ENCODE results near the gene NDUFAF8. TPM values are rescaled to one million over a fixed set of nuclear protein-coding genes. Genes with fewer than 3 reads are reported as not detected.

The NDUFAF8 gene
- total RNA-seq, 1 experiment from 2014 or later = 102 TPM

- POLR2A ChIA-PET = interaction anchor here (0.5 to 1.2 kb wide), 3 partner anchors 9 to 1034 kb away, joined by 3 to 5 read pairs (median 3); no protein-coding TSS in a partner anchor
Measured at GRCh38 chr17:81233811-81234505, 5.2 kb upstream of the NDUFAF8 start.

More at GRCh38 chr17:81233811-81234505, 5.2 kb upstream of the NDUFAF8 start:
- CTCF ChIA-PET = interaction anchor here (1.0 kb wide), 1 partner anchor 91 kb away, joined by 4 read pairs; no protein-coding TSS in a partner anchor
- no TSS peak for BruUV-seq (replicated peaks)
- no peak overlapping the region for H2AFZ ChIP-seq (ENCODE audit: low read depth, low read length, poor library complexity, severe bottlenecking)
- peaks cover 6 to 11% of the 10 kb centered on the region in 2 experiments; a peak in 3 of 4 replicates for H3K4me1 ChIP-seq (ENCODE audit: control insufficient read depth in 1 of 2, insufficient read depth in 2 of 2, low read length in 2 of 2)
- no peak for TF ChIP-seq ATF3 (IDR thresholded peaks at IDR 0.05)
- TF ChIP-seq, protein P1, sequence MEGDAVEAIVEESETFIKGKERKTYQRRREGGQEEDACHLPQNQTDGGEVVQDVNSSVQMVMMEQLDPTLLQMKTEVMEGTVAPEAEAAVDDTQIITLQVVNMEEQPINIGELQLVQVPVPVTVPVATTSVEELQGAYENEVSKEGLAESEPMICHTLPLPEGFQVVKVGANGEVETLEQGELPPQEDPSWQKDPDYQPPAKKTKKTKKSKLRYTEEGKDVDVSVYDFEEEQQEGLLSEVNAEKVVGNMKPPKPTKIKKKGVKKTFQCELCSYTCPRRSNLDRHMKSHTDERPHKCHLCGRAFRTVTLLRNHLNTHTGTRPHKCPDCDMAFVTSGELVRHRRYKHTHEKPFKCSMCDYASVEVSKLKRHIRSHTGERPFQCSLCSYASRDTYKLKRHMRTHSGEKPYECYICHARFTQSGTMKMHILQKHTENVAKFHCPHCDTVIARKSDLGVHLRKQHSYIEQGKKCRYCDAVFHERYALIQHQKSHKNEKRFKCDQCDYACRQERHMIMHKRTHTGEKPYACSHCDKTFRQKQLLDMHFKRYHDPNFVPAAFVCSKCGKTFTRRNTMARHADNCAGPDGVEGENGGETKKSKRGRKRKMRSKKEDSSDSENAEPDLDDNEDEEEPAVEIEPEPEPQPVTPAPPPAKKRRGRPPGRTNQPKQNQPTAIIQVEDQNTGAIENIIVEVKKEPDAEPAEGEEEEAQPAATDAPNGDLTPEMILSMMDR (IDR thresholded peaks at IDR 0.05 in 2 of 3, conservative IDR thresholded peaks at IDR 0.05 in 1 of 3; ENCODE audit: borderline replicate concordance in 1 of 3, insufficient read depth in 1 of 3, low read depth in 2 of 3, low read length in 2 of 3) = no peak
- no peak for TF ChIP-seq YY1 (IDR thresholded peaks at IDR 0.05; ENCODE audit: extremely low read depth, insufficient replicate concordance, low read depth, low read length)
- no peak for TF ChIP-seq CEBPB (IDR thresholded peaks at IDR 0.05; ENCODE audit: low read depth)
- no peak for TF ChIP-seq FOSL1 (IDR thresholded peaks at IDR 0.05; ENCODE audit: low read depth)
- TF ChIP-seq, protein P2, sequence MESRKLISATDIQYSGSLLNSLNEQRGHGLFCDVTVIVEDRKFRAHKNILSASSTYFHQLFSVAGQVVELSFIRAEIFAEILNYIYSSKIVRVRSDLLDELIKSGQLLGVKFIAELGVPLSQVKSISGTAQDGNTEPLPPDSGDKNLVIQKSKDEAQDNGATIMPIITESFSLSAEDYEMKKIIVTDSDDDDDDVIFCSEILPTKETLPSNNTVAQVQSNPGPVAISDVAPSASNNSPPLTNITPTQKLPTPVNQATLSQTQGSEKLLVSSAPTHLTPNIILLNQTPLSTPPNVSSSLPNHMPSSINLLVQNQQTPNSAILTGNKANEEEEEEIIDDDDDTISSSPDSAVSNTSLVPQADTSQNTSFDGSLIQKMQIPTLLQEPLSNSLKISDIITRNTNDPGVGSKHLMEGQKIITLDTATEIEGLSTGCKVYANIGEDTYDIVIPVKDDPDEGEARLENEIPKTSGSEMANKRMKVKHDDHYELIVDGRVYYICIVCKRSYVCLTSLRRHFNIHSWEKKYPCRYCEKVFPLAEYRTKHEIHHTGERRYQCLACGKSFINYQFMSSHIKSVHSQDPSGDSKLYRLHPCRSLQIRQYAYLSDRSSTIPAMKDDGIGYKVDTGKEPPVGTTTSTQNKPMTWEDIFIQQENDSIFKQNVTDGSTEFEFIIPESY (IDR thresholded peaks at IDR 0.05; ENCODE audit: extremely low read depth, insufficient replicate concordance, low read length) = no peak
- no peak for TF ChIP-seq EGR1 (IDR thresholded peaks at IDR 0.05; ENCODE audit: low read depth)
- TF ChIP-seq SRF (IDR thresholded peaks at IDR 0.05; ENCODE audit: low read depth) = no peak
- no peak for TF ChIP-seq EZH2 (IDR thresholded peaks at IDR 0.05)
- no peak for TF ChIP-seq ELF1 (IDR thresholded peaks at IDR 0.05; ENCODE audit: borderline replicate concordance, low read depth)
- no peak for TF ChIP-seq ZFX (IDR thresholded peaks at IDR 0.05)
- TF ChIP-seq POLR2A (IDR thresholded peaks at IDR 0.05; ENCODE audit: borderline replicate concordance, extremely low read depth, insufficient read depth, insufficient read length) = no peak
- no peak for TF ChIP-seq TCF7L2 (IDR thresholded peaks at IDR 0.05; ENCODE audit: borderline replicate concordance, extremely low read depth, insufficient read depth, insufficient read length)
- TF ChIP-seq POLR2AphosphoS5 (IDR thresholded peaks at IDR 0.05; ENCODE audit: low read depth, low read length) = no peak
- TF ChIP-seq MAX (IDR thresholded peaks at IDR 0.05) = no peak
- no peak for TF ChIP-seq REST (IDR thresholded peaks at IDR 0.05; ENCODE audit: low read depth)
- TF ChIP-seq CBX3 (IDR thresholded peaks at IDR 0.05; ENCODE audit: low read depth) = no peak
- no peak for TF ChIP-seq SP1 (IDR thresholded peaks at IDR 0.05; ENCODE audit: low read depth)
- no peak for TF ChIP-seq EZH2phosphoT487 (IDR thresholded peaks at IDR 0.05; ENCODE audit: borderline replicate concordance)
- H3K4me2 ChIP-seq (ENCODE audit: low read length) = no peak overlapping the region
- no peaks in the 10 kb centered on the region for H3K9me2 ChIP-seq (ENCODE audit: insufficient read depth)
- H3K9me3 ChIP-seq (ENCODE audit: control insufficient read depth in 1 of 2, insufficient read depth in 1 of 2, low read depth in 1 of 2, low read length in 2 of 2) = no peaks in the 10 kb centered on the region
- no peak overlapping the region for H3K27ac ChIP-seq (ENCODE audit: low read depth, low read length)
- no peak overlapping the region for H3K4me3 ChIP-seq (replicated peaks in 1 of 2; ENCODE audit: low read depth in 1 of 2, low read length in 2 of 2)
- H3K36me3 ChIP-seq (ENCODE audit: control insufficient read depth in 1 of 2, insufficient read depth in 2 of 2, low read length in 2 of 2) = peaks cover 5 to 7% of the 10 kb centered on the region in 2 experiments; a peak in 1 of 4 replicates
- no peak for DNase-seq (ENCODE audit: low read depth, low spot score)
- peaks cover 16% of the 10 kb centered on the region; the same call in 1 of the 2 replicates for H3K79me2 ChIP-seq (ENCODE audit: insufficient read depth, low read length)
- H3K9ac ChIP-seq (ENCODE audit: low read length) = no peak overlapping the region
- ATAC-seq = no peak
- no peaks in the 10 kb centered on the region for H3K27me3 ChIP-seq (ENCODE audit: insufficient read depth, low read length)
- no peaks in the 10 kb centered on the region for H4K20me1 ChIP-seq (ENCODE audit: insufficient read depth)
- intact Hi-C loops (cut with micrococcal nuclease) = no loop called here
- RAD21 ChIA-PET (ENCODE audit: low non-redundant PET in 1 of 2, low total read pairs in 2 of 2, uncharacterized antibody in 2 of 2, unreplicated experiment in 2 of 2) = no interaction called here

All from HCT116 (cell line).